GM18909 (cell line): Measurements from ENCODE around the gene PFN1.
"Not testable (repeated sequence)": the region's sequence is repeated elsewhere in the genome, so short reads cannot be mapped to it uniquely, and the experiment has no call there.

ENCODE experiments used
- ATAC-seq: cut with Tn5 transposase; IDR thresholded peaks from one replicate; pipeline ENCODE4 v1.9.1; 2021; ENCODE audit warnings: mild to moderate bottlenecking; ENCODE audit not compliant: unreplicated experiment, poor library complexity

Gene PFN1

GRCh38 chr17:4931963-4932362, 16.4 kb downstream of the PFN1 start, which contains the start of gene GP1BA:
GP1BA (plus strand) TSS chr17:4932277; CDS start chr17:4932605, 328 bp downstream.
- ATAC-seq, result no peak

- ATAC-seq, result no peak
These were observed 19.4 kb downstream of the PFN1 start for GRCh38 chr17:4928881-4929280.

- not testable (repeated sequence) for ATAC-seq
These were observed 21.6 kb downstream of the PFN1 start for GRCh38 chr17:4926577-4927335.

- ATAC-seq, result no peak
These were observed 27.0 kb downstream of the PFN1 start for GRCh38 chr17:4921320-4921719.

- no peak for ATAC-seq
These were observed 27.8 kb downstream of the PFN1 start for GRCh38 chr17:4920351-4921048.

- ATAC-seq, result no peak
These were observed 28.8 kb downstream of the PFN1 start for GRCh38 chr17:4919511-4920047.

GRCh38 chr17:4914551-4914950, 33.8 kb downstream of the PFN1 start:
- not testable (repeated sequence) for ATAC-seq

- no peak for ATAC-seq
These were observed 34.3 kb downstream of the PFN1 start for GRCh38 chr17:4913994-4914393.

- no peak for ATAC-seq
These were observed 39.4 kb downstream of the PFN1 start for GRCh38 chr17:4908711-4909496.

- ATAC-seq, result no peak
These were observed 40.0 kb downstream of the PFN1 start for GRCh38 chr17:4908301-4908700.

GRCh38 chr17:4906642-4907041, 41.7 kb downstream of the PFN1 start:
- not testable (repeated sequence) for ATAC-seq

GRCh38 chr17:4903051-4903818, 45.1 kb downstream of the PFN1 start, which contains the start of gene CHRNE:
CHRNE (minus strand) TSS chr17:4903098; CDS start chr17:4903063, 35 bp downstream.
- no peak for ATAC-seq

- no peak for ATAC-seq
These were observed 45.8 kb downstream of the PFN1 start for GRCh38 chr17:4902540-4902939.

- ATAC-seq, result no peak
These were observed 46.5 kb downstream of the PFN1 start for GRCh38 chr17:4901648-4902344.

GRCh38 chr17:4901108-4901647, 47.2 kb downstream of the PFN1 start:
- no peak for ATAC-seq

GRCh38 chr17:4900231-4901107, 47.9 kb downstream of the PFN1 start:
- ATAC-seq, result no peak

- ATAC-seq, result peak; percentile 63
These were observed 48.7 kb downstream of the PFN1 start, which contains the start of gene C17orf107 for GRCh38 chr17:4899341-4900230. C17orf107 (plus strand) TSS chr17:4899536; CDS start chr17:4899763, 227 bp downstream.
